HEK293T (cell line): ENCODE measurements around the gene REEP3.

Source experiments
- ARNT ChIP-seq: fragments of 450-650 bp; IDR thresholded peaks from 2 replicates; pipeline ENCODE4 v1.6.1; 2017; ENCODE audit warnings: mild to moderate bottlenecking
- BHLHE40 ChIP-seq: fragments of 450-650 bp; IDR thresholded peaks from 2 replicates; pipeline ENCODE4 v1.6.1; 2016; ENCODE audit warnings: mild to moderate bottlenecking, moderate library complexity, borderline replicate concordance
- CTBP1 ChIP-seq: fragments of 450-650 bp; IDR thresholded peaks from 2 replicates; pipeline ENCODE4 v1.6.1; 2016; ENCODE audit warnings: borderline replicate concordance
- ELF4 ChIP-seq: fragments of 450-650 bp; IDR thresholded peaks from 2 replicates; pipeline ENCODE4 v1.6.1; 2017; ENCODE audit warnings: antibody characterized with exemption
- HDGF ChIP-seq: fragments of 450-650 bp; IDR thresholded peaks from 2 replicates; pipeline ENCODE4 v1.6.1; 2017; ENCODE audit warnings: antibody characterized with exemption, borderline replicate concordance
- L3MBTL2 ChIP-seq: fragments of 450-650 bp; conservative IDR thresholded peaks from 2 replicates; pipeline ENCODE4 v1.6.1; 2016; ENCODE audit warnings: mild to moderate bottlenecking
- LEF1 ChIP-seq: fragments of 450-650 bp; IDR thresholded peaks from 2 replicates; pipeline ENCODE4 v1.6.1; 2017; ENCODE audit warnings: mild to moderate bottlenecking, borderline replicate concordance
- NFRKB ChIP-seq: fragments of 450-650 bp; IDR thresholded peaks from 2 replicates; pipeline ENCODE4 v1.6.1; 2016; ENCODE audit warnings: mild to moderate bottlenecking, moderate library complexity
- SP1 ChIP-seq: fragments of 450-650 bp; IDR thresholded peaks from 2 replicates; pipeline ENCODE4 v1.6.1; 2017
- SUZ12 ChIP-seq: fragments of 450-650 bp; IDR thresholded peaks from 2 replicates; pipeline ENCODE4 v1.6.1; 2016; ENCODE audit warnings: mild to moderate bottlenecking
- ZNF384 ChIP-seq: fragments of 450-650 bp; IDR thresholded peaks from 2 replicates; pipeline ENCODE4 v1.6.1; 2016
- TF ChIP-seq, protein P1 (sequence below): fragments of 450-650 bp; IDR thresholded peaks from 2 replicates; pipeline ENCODE4 v1.6.1; 2016

DNA sequence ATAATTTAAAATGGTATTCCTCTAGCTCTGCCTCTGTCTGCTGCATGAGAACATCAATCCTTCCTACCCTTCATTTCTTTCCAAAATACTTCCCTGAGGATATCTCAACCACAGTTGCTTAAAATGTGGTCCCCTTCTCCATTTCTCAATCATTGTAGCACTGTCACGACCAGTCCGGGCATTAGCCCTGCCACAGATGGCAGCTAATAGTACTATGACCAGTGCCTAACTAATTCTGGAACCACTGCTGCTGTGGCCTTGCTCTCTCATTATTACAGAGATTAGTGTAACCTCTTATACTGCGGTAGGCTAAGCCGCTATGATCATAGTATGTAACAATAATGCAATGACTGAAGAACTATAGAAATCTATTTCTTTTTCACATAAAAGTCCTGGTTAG lies 66.0 kb downstream of the REEP3 start:
- TF ChIP-seq BHLHE40 (no peak), SP1 (no peak), CTBP1 (no peak), SUZ12 (no peak), ELF4 (no peak), ARNT (no peak), NFRKB (no peak), LEF1 (no peak), L3MBTL2 (no peak), ZNF384 (no peak), HDGF (no peak)
- TF ChIP-seq, protein P1, sequence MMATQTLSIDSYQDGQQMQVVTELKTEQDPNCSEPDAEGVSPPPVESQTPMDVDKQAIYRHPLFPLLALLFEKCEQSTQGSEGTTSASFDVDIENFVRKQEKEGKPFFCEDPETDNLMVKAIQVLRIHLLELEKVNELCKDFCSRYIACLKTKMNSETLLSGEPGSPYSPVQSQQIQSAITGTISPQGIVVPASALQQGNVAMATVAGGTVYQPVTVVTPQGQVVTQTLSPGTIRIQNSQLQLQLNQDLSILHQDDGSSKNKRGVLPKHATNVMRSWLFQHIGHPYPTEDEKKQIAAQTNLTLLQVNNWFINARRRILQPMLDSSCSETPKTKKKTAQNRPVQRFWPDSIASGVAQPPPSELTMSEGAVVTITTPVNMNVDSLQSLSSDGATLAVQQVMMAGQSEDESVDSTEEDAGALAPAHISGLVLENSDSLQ, result no peak
